WTC11 (cell line): Measurements from ENCODE around the gene MCM3AP. TPM values are rescaled to one million over a fixed set of nuclear protein-coding genes. Genes with fewer than 3 reads are reported as not detected.
A peak's percentile ranks its signal among the peaks of the same experiment; 100 is the strongest.

ENCODE experiments used
- ATAC-seq: fragments of 200-7000 bp; cut with Tn5 transposase; 2 replicates; pipeline ENCODE4 v1.10.0; 2021; ENCODE audit warnings: mild to moderate bottlenecking, moderate library complexity
- CTCF ChIA-PET: fragments of 300-600 bp; sonication (Branson Sonifier 250); formaldehyde crosslinking; loops from one replicate; lab custom pipeline; 2021; ENCODE audit warnings: antibody characterized with exemption; lab: Charles Lee
- POLR2A ChIA-PET: fragments of 350-600 bp; sonication (Branson Sonifier 250); formaldehyde crosslinking; loops from one replicate; lab custom pipeline; 2021; ENCODE audit warnings: antibody characterized with exemption; lab: Charles Lee
- DNase-seq: peaks from one replicate; pipeline ENCODE4 v3.0.0; 2021; ENCODE audit warnings: low spot score
- H3K27ac Mint-ChIP-seq: 2 replicates; pipeline ENCODE4 v1.8.0; 2021; ENCODE audit warnings: mixed read lengths
- H3K27me3 Mint-ChIP-seq: 2 replicates; pipeline ENCODE4 v1.8.0; 2021; ENCODE audit warnings: low read depth, mild to moderate bottlenecking, moderate library complexity, mixed read lengths
- H3K36me3 Mint-ChIP-seq: 2 replicates; pipeline ENCODE4 v1.8.0; 2021; ENCODE audit warnings: mixed read lengths
- H3K4me1 Mint-ChIP-seq: 2 replicates; pipeline ENCODE4 v1.8.0; 2022; ENCODE audit warnings: mixed read lengths
- H3K4me3 Mint-ChIP-seq: 2 replicates; pipeline ENCODE4 v1.8.0; 2021; ENCODE audit warnings: mild to moderate bottlenecking, moderate library complexity, mixed read lengths
- H3K9me3 Mint-ChIP-seq: 2 replicates; pipeline ENCODE4 v1.8.0; 2021; ENCODE audit warnings: mixed read lengths
- FOXK1 ChIP-seq: sonication (generic); formaldehyde crosslinking; IDR thresholded peaks from 2 replicates; pipeline ENCODE4 v1.8.0; 2022; ENCODE audit warnings: mild to moderate bottlenecking, moderate library complexity, missing genetic modification reagents
- FOXP1 ChIP-seq: sonication (generic); formaldehyde crosslinking; IDR thresholded peaks from 2 replicates; pipeline ENCODE4 v1.8.0; 2022; ENCODE audit warnings: missing genetic modification reagents, mild to moderate bottlenecking, moderate library complexity, borderline replicate concordance
- IRF2 ChIP-seq: sonication (generic); formaldehyde crosslinking; IDR thresholded peaks from 2 replicates; pipeline ENCODE4 v1.8.0; 2022; ENCODE audit warnings: low read depth, missing genetic modification reagents, borderline replicate concordance
- NFATC4 ChIP-seq: fragments of 250-450 bp; sonication (Bioruptor Pico); IDR thresholded peaks from 2 replicates; pipeline ENCODE4 v1.9.0; 2021; ENCODE audit warnings: mild to moderate bottlenecking
- NFE2L1 ChIP-seq: sonication (generic); formaldehyde crosslinking; IDR thresholded peaks from 2 replicates; pipeline ENCODE4 v1.8.1; 2023; ENCODE audit warnings: missing genetic modification reagents
- NR3C1 ChIP-seq: sonication (generic); formaldehyde crosslinking; conservative IDR thresholded peaks from 2 replicates; pipeline ENCODE4 v1.8.1; 2023; ENCODE audit warnings: low read depth, mild to moderate bottlenecking, missing genetic modification reagents
- ZBTB21 ChIP-seq: sonication (generic); formaldehyde crosslinking; IDR thresholded peaks from 2 replicates; pipeline ENCODE4 v1.8.1; 2023; ENCODE audit warnings: mild to moderate bottlenecking, missing genetic modification reagents, borderline replicate concordance
- ZNF263 ChIP-seq: sonication (generic); formaldehyde crosslinking; IDR thresholded peaks from 2 replicates; pipeline ENCODE4 v1.8.1; 2022; ENCODE audit warnings: low read depth, mild to moderate bottlenecking, moderate library complexity, missing genetic modification reagents
- ZNF317 ChIP-seq: sonication (generic); formaldehyde crosslinking; IDR thresholded peaks from 2 replicates; pipeline ENCODE4 v1.8.1; 2023; ENCODE audit warnings: low read depth, mild to moderate bottlenecking, moderate library complexity, missing genetic modification reagents, borderline replicate concordance
- ZNF423 ChIP-seq: fragments of 250-450 bp; sonication (Bioruptor Pico); IDR thresholded peaks from 2 replicates; pipeline ENCODE4 v2.1.2; 2022; ENCODE audit warnings: mild to moderate bottlenecking, moderate library complexity
- total RNA-seq: library from RNA; stranded (reverse); gene quantifications from 3 replicates; pipeline ENCODE4 v1.2.3, GENCODE V29; 2021
- TF ChIP-seq, protein P1 (sequence below): fragments of 250-450 bp; sonication (Bioruptor Pico); IDR thresholded peaks from 2 replicates; pipeline ENCODE4 v1.9.0; 2021; ENCODE audit warnings: mild to moderate bottlenecking, borderline replicate concordance
- TF ChIP-seq, protein P2 (sequence below): sonication (generic); formaldehyde crosslinking; IDR thresholded peaks from 2 replicates; pipeline ENCODE4 v1.8.0; 2022; ENCODE audit warnings: mild to moderate bottlenecking, missing genetic modification reagents
- TF ChIP-seq, protein P3 (sequence below): sonication (generic); formaldehyde crosslinking; IDR thresholded peaks from 2 replicates; pipeline ENCODE4 v1.8.0; 2023; ENCODE audit warnings: missing genetic modification reagents
- TF ChIP-seq, protein P4 (sequence below): sonication (generic); formaldehyde crosslinking; IDR thresholded peaks from 2 replicates; pipeline ENCODE4 v1.8.0; 2023; ENCODE audit warnings: missing genetic modification reagents, mild to moderate bottlenecking, borderline replicate concordance
- TF ChIP-seq, protein P5 (sequence below): sonication (generic); formaldehyde crosslinking; IDR thresholded peaks from 2 replicates; pipeline ENCODE4 v1.8.1; 2023; ENCODE audit warnings: mild to moderate bottlenecking, missing genetic modification reagents, moderate library complexity

The MCM3AP gene
- total RNA-seq, 1 experiment from 2014 or later, result 167 TPM

DNA sequence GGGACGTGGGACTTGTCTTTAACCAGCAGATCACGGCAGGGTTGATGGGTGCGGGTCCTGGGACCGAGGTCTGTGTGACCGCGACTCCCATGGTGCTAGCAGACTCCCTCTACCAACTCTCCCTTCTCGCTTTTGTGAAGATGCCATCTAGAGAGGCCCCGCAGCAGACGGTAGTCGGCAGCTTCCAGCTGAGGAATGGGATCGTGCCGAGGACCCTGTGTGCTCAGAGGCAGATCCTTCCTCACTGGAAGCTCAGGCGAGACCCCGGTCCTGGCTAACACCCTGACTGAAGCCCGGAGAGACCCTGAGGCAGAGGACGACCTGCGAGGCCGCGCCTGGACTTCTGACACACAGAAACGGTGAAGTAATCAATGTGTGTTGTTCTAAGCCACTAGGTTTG, 88.7 kb downstream of the MCM3AP start:
- CTCF ChIA-PET, result no interaction called here
- no peak overlapping the region for H3K4me3 Mint-ChIP-seq
- peaks cover 12% of the 10 kb centered on the region for H3K9me3 Mint-ChIP-seq
- POLR2A ChIA-PET, result no interaction called here
- DNase-seq (peak; percentile 4), ATAC-seq (no peak)
- peaks cover 75% of the 10 kb centered on the region for H3K36me3 Mint-ChIP-seq
- no peaks in the 10 kb centered on the region for H3K27me3 Mint-ChIP-seq
- no peaks in the 10 kb centered on the region for H3K4me1 Mint-ChIP-seq
- TF ChIP-seq, protein P1, sequence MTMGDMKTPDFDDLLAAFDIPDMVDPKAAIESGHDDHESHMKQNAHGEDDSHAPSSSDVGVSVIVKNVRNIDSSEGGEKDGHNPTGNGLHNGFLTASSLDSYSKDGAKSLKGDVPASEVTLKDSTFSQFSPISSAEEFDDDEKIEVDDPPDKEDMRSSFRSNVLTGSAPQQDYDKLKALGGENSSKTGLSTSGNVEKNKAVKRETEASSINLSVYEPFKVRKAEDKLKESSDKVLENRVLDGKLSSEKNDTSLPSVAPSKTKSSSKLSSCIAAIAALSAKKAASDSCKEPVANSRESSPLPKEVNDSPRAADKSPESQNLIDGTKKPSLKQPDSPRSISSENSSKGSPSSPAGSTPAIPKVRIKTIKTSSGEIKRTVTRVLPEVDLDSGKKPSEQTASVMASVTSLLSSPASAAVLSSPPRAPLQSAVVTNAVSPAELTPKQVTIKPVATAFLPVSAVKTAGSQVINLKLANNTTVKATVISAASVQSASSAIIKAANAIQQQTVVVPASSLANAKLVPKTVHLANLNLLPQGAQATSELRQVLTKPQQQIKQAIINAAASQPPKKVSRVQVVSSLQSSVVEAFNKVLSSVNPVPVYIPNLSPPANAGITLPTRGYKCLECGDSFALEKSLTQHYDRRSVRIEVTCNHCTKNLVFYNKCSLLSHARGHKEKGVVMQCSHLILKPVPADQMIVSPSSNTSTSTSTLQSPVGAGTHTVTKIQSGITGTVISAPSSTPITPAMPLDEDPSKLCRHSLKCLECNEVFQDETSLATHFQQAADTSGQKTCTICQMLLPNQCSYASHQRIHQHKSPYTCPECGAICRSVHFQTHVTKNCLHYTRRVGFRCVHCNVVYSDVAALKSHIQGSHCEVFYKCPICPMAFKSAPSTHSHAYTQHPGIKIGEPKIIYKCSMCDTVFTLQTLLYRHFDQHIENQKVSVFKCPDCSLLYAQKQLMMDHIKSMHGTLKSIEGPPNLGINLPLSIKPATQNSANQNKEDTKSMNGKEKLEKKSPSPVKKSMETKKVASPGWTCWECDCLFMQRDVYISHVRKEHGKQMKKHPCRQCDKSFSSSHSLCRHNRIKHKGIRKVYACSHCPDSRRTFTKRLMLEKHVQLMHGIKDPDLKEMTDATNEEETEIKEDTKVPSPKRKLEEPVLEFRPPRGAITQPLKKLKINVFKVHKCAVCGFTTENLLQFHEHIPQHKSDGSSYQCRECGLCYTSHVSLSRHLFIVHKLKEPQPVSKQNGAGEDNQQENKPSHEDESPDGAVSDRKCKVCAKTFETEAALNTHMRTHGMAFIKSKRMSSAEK (CRISPR knock-in tag), result no peak
- TF ChIP-seq NR3C1 (CRISPR knock-in tag), result no peak
- TF ChIP-seq ZNF317 (CRISPR knock-in tag), result no peak
- TF ChIP-seq FOXK1 (CRISPR knock-in tag), result no peak
- no peak for TF ChIP-seq NFE2L1 (CRISPR knock-in tag)
- no peak for TF ChIP-seq NFATC4 (CRISPR knock-in tag)
- TF ChIP-seq, protein P2, sequence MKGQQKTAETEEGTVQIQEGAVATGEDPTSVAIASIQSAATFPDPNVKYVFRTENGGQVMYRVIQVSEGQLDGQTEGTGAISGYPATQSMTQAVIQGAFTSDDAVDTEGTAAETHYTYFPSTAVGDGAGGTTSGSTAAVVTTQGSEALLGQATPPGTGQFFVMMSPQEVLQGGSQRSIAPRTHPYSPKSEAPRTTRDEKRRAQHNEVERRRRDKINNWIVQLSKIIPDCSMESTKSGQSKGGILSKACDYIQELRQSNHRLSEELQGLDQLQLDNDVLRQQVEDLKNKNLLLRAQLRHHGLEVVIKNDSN (CRISPR knock-in tag), result no peak
- TF ChIP-seq FOXP1 (CRISPR knock-in tag), result no peak
- TF ChIP-seq, protein P3, sequence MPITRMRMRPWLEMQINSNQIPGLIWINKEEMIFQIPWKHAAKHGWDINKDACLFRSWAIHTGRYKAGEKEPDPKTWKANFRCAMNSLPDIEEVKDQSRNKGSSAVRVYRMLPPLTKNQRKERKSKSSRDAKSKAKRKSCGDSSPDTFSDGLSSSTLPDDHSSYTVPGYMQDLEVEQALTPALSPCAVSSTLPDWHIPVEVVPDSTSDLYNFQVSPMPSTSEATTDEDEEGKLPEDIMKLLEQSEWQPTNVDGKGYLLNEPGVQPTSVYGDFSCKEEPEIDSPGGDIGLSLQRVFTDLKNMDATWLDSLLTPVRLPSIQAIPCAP, result no peak
- no peak for TF ChIP-seq IRF2
- TF ChIP-seq ZNF263 (CRISPR knock-in tag), result no peak
- TF ChIP-seq ZNF423 (CRISPR knock-in tag), result no peak
- TF ChIP-seq, protein P4, sequence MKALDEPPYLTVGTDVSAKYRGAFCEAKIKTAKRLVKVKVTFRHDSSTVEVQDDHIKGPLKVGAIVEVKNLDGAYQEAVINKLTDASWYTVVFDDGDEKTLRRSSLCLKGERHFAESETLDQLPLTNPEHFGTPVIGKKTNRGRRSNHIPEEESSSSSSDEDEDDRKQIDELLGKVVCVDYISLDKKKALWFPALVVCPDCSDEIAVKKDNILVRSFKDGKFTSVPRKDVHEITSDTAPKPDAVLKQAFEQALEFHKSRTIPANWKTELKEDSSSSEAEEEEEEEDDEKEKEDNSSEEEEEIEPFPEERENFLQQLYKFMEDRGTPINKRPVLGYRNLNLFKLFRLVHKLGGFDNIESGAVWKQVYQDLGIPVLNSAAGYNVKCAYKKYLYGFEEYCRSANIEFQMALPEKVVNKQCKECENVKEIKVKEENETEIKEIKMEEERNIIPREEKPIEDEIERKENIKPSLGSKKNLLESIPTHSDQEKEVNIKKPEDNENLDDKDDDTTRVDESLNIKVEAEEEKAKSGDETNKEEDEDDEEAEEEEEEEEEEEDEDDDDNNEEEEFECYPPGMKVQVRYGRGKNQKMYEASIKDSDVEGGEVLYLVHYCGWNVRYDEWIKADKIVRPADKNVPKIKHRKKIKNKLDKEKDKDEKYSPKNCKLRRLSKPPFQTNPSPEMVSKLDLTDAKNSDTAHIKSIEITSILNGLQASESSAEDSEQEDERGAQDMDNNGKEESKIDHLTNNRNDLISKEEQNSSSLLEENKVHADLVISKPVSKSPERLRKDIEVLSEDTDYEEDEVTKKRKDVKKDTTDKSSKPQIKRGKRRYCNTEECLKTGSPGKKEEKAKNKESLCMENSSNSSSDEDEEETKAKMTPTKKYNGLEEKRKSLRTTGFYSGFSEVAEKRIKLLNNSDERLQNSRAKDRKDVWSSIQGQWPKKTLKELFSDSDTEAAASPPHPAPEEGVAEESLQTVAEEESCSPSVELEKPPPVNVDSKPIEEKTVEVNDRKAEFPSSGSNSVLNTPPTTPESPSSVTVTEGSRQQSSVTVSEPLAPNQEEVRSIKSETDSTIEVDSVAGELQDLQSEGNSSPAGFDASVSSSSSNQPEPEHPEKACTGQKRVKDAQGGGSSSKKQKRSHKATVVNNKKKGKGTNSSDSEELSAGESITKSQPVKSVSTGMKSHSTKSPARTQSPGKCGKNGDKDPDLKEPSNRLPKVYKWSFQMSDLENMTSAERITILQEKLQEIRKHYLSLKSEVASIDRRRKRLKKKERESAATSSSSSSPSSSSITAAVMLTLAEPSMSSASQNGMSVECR (CRISPR knock-in tag), result no peak
- TF ChIP-seq, protein P5, sequence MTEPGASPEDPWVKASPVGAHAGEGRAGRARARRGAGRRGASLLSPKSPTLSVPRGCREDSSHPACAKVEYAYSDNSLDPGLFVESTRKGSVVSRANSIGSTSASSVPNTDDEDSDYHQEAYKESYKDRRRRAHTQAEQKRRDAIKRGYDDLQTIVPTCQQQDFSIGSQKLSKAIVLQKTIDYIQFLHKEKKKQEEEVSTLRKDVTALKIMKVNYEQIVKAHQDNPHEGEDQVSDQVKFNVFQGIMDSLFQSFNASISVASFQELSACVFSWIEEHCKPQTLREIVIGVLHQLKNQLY (CRISPR knock-in tag), result no peak
- no peak for TF ChIP-seq ZBTB21 (CRISPR knock-in tag)
- H3K27ac Mint-ChIP-seq, result peak overlapping the region; percentile 43; the same call in 1 of the 2 replicates
